ENCODE data around the gene IGFL3.

GRCh38 chr19:46142294-46142693 is 17.8 kb upstream of the IGFL3 start:
- no peak for TF ChIP-seq CTCF (optimal IDR thresholded peaks at IDR 0.05 in 1 of 3, IDR thresholded peaks at IDR 0.05 in 1 of 3, conservative IDR thresholded peaks at IDR 0.05 in 1 of 3; ENCODE audit: extremely low read depth in 1 of 3, insufficient read depth in 2 of 3, low read length in 3 of 3)
- no peak for TF ChIP-seq EZH2 (IDR thresholded peaks at IDR 0.05; ENCODE audit: low read length)

Data from keratinocyte (primary cell).